Adrenal gland (tissue), 12 donors: ENCODE results near the gene FXYD7. TPM values are rescaled to one million over a fixed set of nuclear protein-coding genes. Genes with fewer than 3 reads are reported as not detected.
A peak's percentile ranks its signal among the peaks of the same experiment; 100 is the strongest.

Source experiments
- DNase-seq, 7 donors: peaks; one replicate each; pipeline ENCODE4 v3.0.0-alpha.2; 2019 to 2020
- H3K27ac ChIP-seq, 5 donors: fragments of 200-600 bp; sonication (generic) in 4 of 5; 1 replicate in 3 of 5; 2 replicates in 2 of 5; pipeline versions ENCODE4 v1.5.1 to v1.8.0; 2016 to 2020; ENCODE audit warnings: mild to moderate bottlenecking in 1 of 5
- H3K27me3 ChIP-seq: fragments of 200-600 bp; 2 replicates; pipeline ENCODE4 v1.8.0; 2021
- H3K36me3 ChIP-seq, 2 donors: fragments of 200-600 bp; replicated peaks in 1 of 2; 1 replicate in 1 of 2; 2 replicates in 1 of 2; pipeline versions ENCODE4 v1.5.1 to v1.8.0; 2018 to 2022
- H3K4me1 ChIP-seq, 2 donors: fragments of 200-600 bp; replicated peaks in 1 of 2; 1 replicate in 1 of 2; 2 replicates in 1 of 2; pipeline versions ENCODE4 v1.5.1 to v1.8.0; 2018 to 2021
- H3K4me3 ChIP-seq, 4 donors: fragments of 200-600 bp; sonication (generic) in 3 of 4; one replicate each; pipeline ENCODE4 v1.5.1; 2016 to 2018
- H3K9me3 ChIP-seq, 3 donors: fragments of 200-600 bp; sonication (generic) in 1 of 3; replicated peaks in 1 of 3; 1 replicate in 2 of 3; 2 replicates in 1 of 3; pipeline versions ENCODE4 v1.5.1 to v1.8.0; 2016 to 2021
- POLR2A ChIP-seq, 2 donors: fragments of 450-650 bp; IDR thresholded peaks; one replicate each; pipeline ENCODE4 v1.6.1; 2017; ENCODE audit warnings: antibody characterized with exemption in 2 of 2, mild to moderate bottlenecking in 2 of 2, moderate library complexity in 1 of 2
- WGBS, 4 donors: extraction: QIAGEN DNeasy Blood & Tissue Kit in 2 of 4; methylation state at CpG; one replicate each; pipeline versions ENCODE4 v1.1.5 to v1.1.7; 2013 to 2017; 5-methylcytosine and 5-hydroxymethylcytosine counted together
- intact Hi-C, 2 donors: fragments of 100-400 bp; cut with DNase I; formaldehyde crosslinking; loops; one replicate each; pipeline versions ENCODE4 v1.14.1 to v1.15.0; 2022 to 2023
- polyA plus RNA-seq, 3 donors: library from polyadenylated mRNA; stranded (reverse); fragments of 200-250 nt in 2 of 3; fragments of 350-450 nt in 1 of 3; fragmentation: Illumina TruSeq in 1 of 3; extraction: RNeasy Lipid Tissue Mini Kit (QIAGEN cat#74804) in 1 of 3; gene quantifications; one replicate each; pipeline ENCODE4 v1.2.3, GENCODE V29; 2013 to 2014
- total RNA-seq, 9 donors: library from RNA; depleted of rRNA in 4 of 9; stranded (reverse); fragments of >200 nt in 4 of 9; fragments of 120-200 nt in 1 of 9; fragmentation: NEBNext Ultra II Directional in 1 of 9; extraction: Animal tissue kit (Norgen Biotek cat#: 25700) in 1 of 9; gene quantifications; one replicate each; pipeline versions ENCODE4 v1.1.0 to v1.2.4, GENCODE V29; 2013 to 2023
- TF ChIP-seq, protein P1 (sequence below), 6 experiments: fragments of 450-650 bp in 4 of 6; fragments of 200-600 bp in 2 of 6; sonication (generic) in 1 of 6; IDR thresholded peaks; 1 replicate in 5 of 6; 2 replicates in 1 of 6; pipeline versions ENCODE4 v1.5.1 to v1.8.0; 2016 to 2021; ENCODE audit warnings: antibody characterized with exemption in 6 of 6, mild to moderate bottlenecking in 2 of 6, moderate library complexity in 1 of 6
- donor health status: healthy with polysubstance abuse.
- donor health status: Bipolar disorder and iron deficiency.
- donor health status: DM: yes; HTN: yes; CAD: no.
- donor health status: DM: no; HTN: no; CAD: no.
- donor health status: DM: no; HTN: no; CAD: no.
- donor health status: DM: yes; HTN: yes; CAD: no.

The FXYD7 gene
- total and polyA plus RNA-seq, 12 donors: 0.39 to 0.67 (median 0.64) TPM; not detected in 9

- H3K4me1 ChIP-seq: peaks cover 0 to 30% of the 10 kb centered on the region in 2 donors
- TF ChIP-seq, protein P1, sequence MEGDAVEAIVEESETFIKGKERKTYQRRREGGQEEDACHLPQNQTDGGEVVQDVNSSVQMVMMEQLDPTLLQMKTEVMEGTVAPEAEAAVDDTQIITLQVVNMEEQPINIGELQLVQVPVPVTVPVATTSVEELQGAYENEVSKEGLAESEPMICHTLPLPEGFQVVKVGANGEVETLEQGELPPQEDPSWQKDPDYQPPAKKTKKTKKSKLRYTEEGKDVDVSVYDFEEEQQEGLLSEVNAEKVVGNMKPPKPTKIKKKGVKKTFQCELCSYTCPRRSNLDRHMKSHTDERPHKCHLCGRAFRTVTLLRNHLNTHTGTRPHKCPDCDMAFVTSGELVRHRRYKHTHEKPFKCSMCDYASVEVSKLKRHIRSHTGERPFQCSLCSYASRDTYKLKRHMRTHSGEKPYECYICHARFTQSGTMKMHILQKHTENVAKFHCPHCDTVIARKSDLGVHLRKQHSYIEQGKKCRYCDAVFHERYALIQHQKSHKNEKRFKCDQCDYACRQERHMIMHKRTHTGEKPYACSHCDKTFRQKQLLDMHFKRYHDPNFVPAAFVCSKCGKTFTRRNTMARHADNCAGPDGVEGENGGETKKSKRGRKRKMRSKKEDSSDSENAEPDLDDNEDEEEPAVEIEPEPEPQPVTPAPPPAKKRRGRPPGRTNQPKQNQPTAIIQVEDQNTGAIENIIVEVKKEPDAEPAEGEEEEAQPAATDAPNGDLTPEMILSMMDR (IDR thresholded peaks at IDR 0.05): no peak
- TF ChIP-seq POLR2A (IDR thresholded peaks at IDR 0.05): no peak
- intact Hi-C loops: no loop called here
- H3K27me3 ChIP-seq: no peaks in the 10 kb centered on the region
- DNase-seq: no peak
- no peaks in the 10 kb centered on the region for H3K9me3 ChIP-seq
- H3K4me3 ChIP-seq: no peak overlapping the region
- H3K36me3 ChIP-seq: no peaks in the 10 kb centered on the region
- H3K27ac ChIP-seq: no peak overlapping the region
- WGBS, 4 donors: 62 to 73% (median 71%) methylated on average over 7 of the region's 7 CpGs
Observed at GRCh38 chr19:35120492-35120891, 22.6 kb upstream of the FXYD7 start.

- WGBS, 4 donors: 67 to 86% (median 74%) methylated on average over 7 of the region's 7 CpGs
Observed at GRCh38 chr19:35120898-35121297, 22.2 kb upstream of the FXYD7 start.

GRCh38 chr19:35122687-35123551, 20.1 kb upstream of the FXYD7 start:
- Histone ChIP-seq H3K36me3 (no peaks in the 10 kb centered on the region), H3K4me3 (no peak overlapping the region), H3K27ac (peak overlapping the region in 1 of 5 donors; percentile 74), H3K4me1 (peaks cover 0 to 30% of the 10 kb centered on the region in 2 donors), H3K27me3 (no peaks in the 10 kb centered on the region), H3K9me3 (no peaks in the 10 kb centered on the region)
- TF ChIP-seq POLR2A (IDR thresholded peaks at IDR 0.05): no peak
- TF ChIP-seq, protein P1 (IDR thresholded peaks at IDR 0.05): no peak
- no peak for DNase-seq
- 81 to 95% (median 89%) methylated on average over 17 to 19 of the region's 19 CpGs for WGBS, 4 donors
- intact Hi-C loops: no loop called here

More at GRCh38 chr19:35120898-35121297, 22.2 kb upstream of the FXYD7 start:
- intact Hi-C loops: no loop called here
- no peak for DNase-seq
- H3K4me1 ChIP-seq: peaks cover 0 to 30% of the 10 kb centered on the region in 2 donors
- H3K27ac ChIP-seq: no peak overlapping the region
- no peaks in the 10 kb centered on the region for H3K9me3 ChIP-seq
- no peak overlapping the region for H3K4me3 ChIP-seq
- H3K36me3 ChIP-seq: no peaks in the 10 kb centered on the region
- no peaks in the 10 kb centered on the region for H3K27me3 ChIP-seq
- TF ChIP-seq POLR2A (IDR thresholded peaks at IDR 0.05): no peak
- TF ChIP-seq, protein P1 (IDR thresholded peaks at IDR 0.05): no peak

- intact Hi-C loops: no loop called here
- peak in 1 of 7 donors; percentile 41 for DNase-seq
- WGBS, 4 donors: 70 to 87% (median 81%) methylated on average over 4 to 5 of the region's 5 CpGs
- Histone ChIP-seq H3K4me1 (peaks cover 0 to 30% of the 10 kb centered on the region in 2 donors), H3K27me3 (no peaks in the 10 kb centered on the region), H3K27ac (peak overlapping the region in 2 of 5 donors; percentile 67 to 74), H3K4me3 (no peak overlapping the region), H3K36me3 (no peaks in the 10 kb centered on the region), H3K9me3 (no peaks in the 10 kb centered on the region)
- no peak for TF ChIP-seq POLR2A (IDR thresholded peaks at IDR 0.05)
- TF ChIP-seq, protein P1 (IDR thresholded peaks at IDR 0.05): no peak
Observed at GRCh38 chr19:35123573-35123972, 19.5 kb upstream of the FXYD7 start.
